H1 (cell line): Measurements from ENCODE around the gene LCOR. TPM values are rescaled to one million over a fixed set of nuclear protein-coding genes. Genes with fewer than 3 reads are reported as not detected.

Experiments used
- CTCF ChIA-PET: fragments of 300-600 bp; sonication (Branson Sonifier 250); formaldehyde crosslinking; loops from one replicate; lab custom pipeline; 2021; ENCODE audit not compliant: partially characterized antibody; lab: Charles Lee
- POLR2A ChIA-PET: fragments of 300-600 bp; sonication (Branson Sonifier 250); formaldehyde crosslinking; loops from one replicate; lab custom pipeline; 2021; ENCODE audit warnings: inconsistent platforms; ENCODE audit not compliant: partially characterized antibody; lab: Charles Lee
- DNase-seq, 2 experiments: peaks; one replicate each; pipeline versions ENCODE4 v3.0.0 to v3.0.0-alpha.2; 2010 to 2022; ENCODE audit warnings: low spot score in 2 of 2, low read depth in 1 of 2, mixed read lengths in 1 of 2
- FAIRE-seq: peaks from 2 replicates; lab custom pipeline; 2011; peaks lifted over from hg19 to GRCh38; lab: Jason Lieb, UNC
- H2AFZ ChIP-seq: 2 replicates; pipeline ENCODE4 v1.8.1; 2012; ENCODE audit warnings: low read length, inconsistent platforms
- H2AK5ac ChIP-seq: 2 replicates; pipeline ENCODE4 v1.6.1; 2013; ENCODE audit warnings: low read depth, low read length
- H2BK120ac ChIP-seq: replicated peaks from 2 replicates; pipeline ENCODE3; 2013; ENCODE audit warnings: low read depth, low read length, inconsistent platforms
- H2BK12ac ChIP-seq: 2 replicates; pipeline ENCODE4 v1.6.1; 2013; ENCODE audit warnings: low read depth, low read length
- H2BK15ac ChIP-seq: 2 replicates; pipeline ENCODE4 v1.6.1; 2013; ENCODE audit warnings: low read length
- H2BK20ac ChIP-seq: 2 replicates; pipeline ENCODE4 v1.6.1; 2013; ENCODE audit warnings: low read length
- H2BK5ac ChIP-seq: 2 replicates; pipeline ENCODE4 v1.6.1; 2013; ENCODE audit warnings: low read depth, low read length
- H3K14ac ChIP-seq: 2 replicates; pipeline ENCODE4 v1.6.1; 2013; ENCODE audit warnings: inconsistent platforms; ENCODE audit not compliant: insufficient read length
- H3K18ac ChIP-seq: 2 replicates; pipeline ENCODE4 v1.6.1; 2013; ENCODE audit warnings: low read length; ENCODE audit errors: extremely low read depth
- H3K23ac ChIP-seq: 2 replicates; pipeline ENCODE4 v1.6.1; 2013; ENCODE audit warnings: inconsistent platforms; ENCODE audit not compliant: insufficient read length
- H3K23me2 ChIP-seq: 2 replicates; pipeline ENCODE4 v1.6.1; 2013; ENCODE audit warnings: low read depth, low read length
- H3K27ac ChIP-seq: 2 replicates; pipeline ENCODE4 v1.6.1; 2011; ENCODE audit warnings: low read depth, low read length, inconsistent platforms
- H3K27me3 ChIP-seq, 4 experiments: replicated peaks in 1 of 4; 1 replicate in 1 of 4; 2 replicates in 3 of 4; pipeline versions ENCODE4 v1.6.1 to v1.8.1; 2011 to 2013; ENCODE audit warnings: low read length in 3 of 4, mild to moderate bottlenecking in 3 of 4, inconsistent platforms in 2 of 4, mixed read lengths in 2 of 4, moderate library complexity in 1 of 4; ENCODE audit not compliant: control insufficient read depth in 3 of 4, insufficient read depth in 3 of 4; ENCODE audit errors: extremely low read depth in 1 of 4
- H3K36me3 ChIP-seq, 4 experiments: 2 replicates each; pipeline versions ENCODE4 v1.6.1 to v1.8.1; 2011 to 2013; ENCODE audit warnings: mild to moderate bottlenecking in 4 of 4, low read length in 3 of 4, moderate library complexity in 2 of 4, control low read depth in 1 of 4, inconsistent platforms in 1 of 4; ENCODE audit not compliant: insufficient read depth in 4 of 4, control insufficient read depth in 2 of 4
- H3K4ac ChIP-seq: replicated peaks from 2 replicates; pipeline ENCODE3; 2013; ENCODE audit warnings: low read length, low read depth, mixed read lengths, inconsistent platforms; ENCODE audit not compliant: insufficient read length
- H3K4me1 ChIP-seq, 4 experiments: replicated peaks in 1 of 4; 1 replicate in 1 of 4; 2 replicates in 3 of 4; pipeline versions ENCODE4 v1.6.1 to v1.8.1; 2011 to 2013; ENCODE audit warnings: low read length in 3 of 4, inconsistent platforms in 2 of 4, mixed read lengths in 1 of 4; ENCODE audit not compliant: insufficient read depth in 4 of 4, control insufficient read depth in 3 of 4
- H3K4me2 ChIP-seq, 2 experiments: 2 replicates each; pipeline versions ENCODE4 v1.6.1 to v1.8.1; 2011 to 2013; ENCODE audit warnings: low read depth in 2 of 2, low read length in 2 of 2, control low read depth in 1 of 2, inconsistent platforms in 1 of 2, mild to moderate bottlenecking in 1 of 2; ENCODE audit not compliant: insufficient read depth in 1 of 2
- H3K4me3 ChIP-seq, 4 experiments: fragments of 200-600, 300-600 bp in 1 of 4; sonication (generic), shearing (Covaris generic), sonication (Bioruptor Twin) in 1 of 4; 2 replicates each; pipeline versions ENCODE4 v1.5.1 to v1.8.1; 2011 to 2016; ENCODE audit warnings: low read length in 4 of 4, low read depth in 3 of 4, control low read depth in 2 of 4, inconsistent platforms in 2 of 4, mild to moderate bottlenecking in 2 of 4, mixed read lengths in 1 of 4, moderate library complexity in 1 of 4; ENCODE audit not compliant: insufficient read depth in 2 of 4; ENCODE audit errors: extremely low read depth in 1 of 4
- H3K56ac ChIP-seq: replicated peaks from 2 replicates; pipeline ENCODE3; 2013; ENCODE audit warnings: low read depth, mild to moderate bottlenecking, mixed read lengths, low read length, inconsistent platforms; ENCODE audit not compliant: insufficient read length
- H3K79me1 ChIP-seq: 2 replicates; pipeline ENCODE4 v1.6.1; 2013; ENCODE audit warnings: low read depth, low read length, control low read depth
- H3K79me2 ChIP-seq, 2 experiments: 2 replicates each; pipeline versions ENCODE4 v1.6.1 to v1.8.1; 2012 to 2013; ENCODE audit warnings: low read length in 2 of 2, mild to moderate bottlenecking in 2 of 2, inconsistent platforms in 1 of 2; ENCODE audit not compliant: insufficient read depth in 2 of 2, control insufficient read depth in 1 of 2
- H3K9ac ChIP-seq, 4 experiments: replicated peaks in 1 of 4; 1 replicate in 1 of 4; 2 replicates in 3 of 4; pipeline versions ENCODE4 v1.6.1 to v1.8.1; 2011 to 2013; ENCODE audit warnings: low read depth in 3 of 4, low read length in 3 of 4, control low read depth in 2 of 4, mild to moderate bottlenecking in 2 of 4, moderate library complexity in 2 of 4, inconsistent platforms in 1 of 4; ENCODE audit errors: extremely low read depth in 1 of 4
- H3K9me3 ChIP-seq, 2 experiments: 2 replicates each; pipeline versions ENCODE4 v1.6.1 to v1.8.1; 2012 to 2013; ENCODE audit warnings: mild to moderate bottlenecking in 2 of 2, moderate library complexity in 2 of 2, control low read depth in 1 of 2, inconsistent platforms in 1 of 2, low read depth in 1 of 2, low read length in 1 of 2, mixed read lengths in 1 of 2; ENCODE audit not compliant: insufficient read depth in 2 of 2
- H4K20me1 ChIP-seq, 2 experiments: replicated peaks in 1 of 2; 2 replicates each; pipeline versions ENCODE3 to v1.8.1; 2011 to 2013; ENCODE audit warnings: inconsistent platforms in 2 of 2, low read length in 2 of 2, mild to moderate bottlenecking in 1 of 2; ENCODE audit not compliant: insufficient read depth in 2 of 2, control insufficient read depth in 1 of 2
- H4K5ac ChIP-seq: 2 replicates; pipeline ENCODE4 v1.6.1; 2013; ENCODE audit warnings: low read length, low read depth, mixed read lengths, inconsistent platforms; ENCODE audit not compliant: insufficient read length
- H4K8ac ChIP-seq: 2 replicates; pipeline ENCODE4 v1.8.0; 2013; ENCODE audit warnings: mild to moderate bottlenecking, moderate library complexity, low read length, inconsistent platforms; ENCODE audit not compliant: insufficient read depth; ENCODE audit errors: extremely low read depth
- H4K91ac ChIP-seq: replicated peaks from 2 replicates; pipeline ENCODE3; 2013; ENCODE audit warnings: low read length, mixed read lengths, inconsistent platforms; ENCODE audit not compliant: insufficient read length
- POLR2A ChIP-seq, 2 experiments: IDR thresholded peaks; 1 replicate in 1 of 2; 2 replicates in 1 of 2; pipeline ENCODE4 v1.6.1; 2011; ENCODE audit warnings: low read depth in 2 of 2, low read length in 2 of 2, mild to moderate bottlenecking in 2 of 2; ENCODE audit errors: control extremely low read depth in 1 of 2
- whole genome bisulfite sequencing, 2 experiments: shearing (Covaris generic) in 1 of 2; methylation state at CpG; one replicate each; pipeline versions ENCODE4 v1.1.6 to v1.1.7; 2013 to 2015; ENCODE audit warnings: low lambda C conversion rate in 2 of 2, mixed read lengths in 2 of 2, inconsistent platforms in 1 of 2, low coverage in 1 of 2, missing lambda C conversion rate in 1 of 2; ENCODE audit not compliant: insufficient replicate concordance in 2 of 2, insufficient coverage in 1 of 2, insufficient read length in 1 of 2; ENCODE audit errors: extremely low coverage in 1 of 2, missing lambda C conversion rate in 1 of 2; 5-methylcytosine and 5-hydroxymethylcytosine counted together
- polyA plus RNA-seq, 7 experiments: library from polyadenylated mRNA; depleted of rRNA in 3 of 7; stranded (reverse) in 5 of 7; unstranded in 2 of 7; fragments of >200 nt in 5 of 7; fragments of 200-250 nt in 2 of 7; gene quantifications; 1 replicate in 5 of 7; 2 replicates in 1 of 7; 4 replicates in 1 of 7; pipeline versions ENCODE4 v1.2.1 to v1.2.3, GENCODE V29; 2011 to 2013; ENCODE audit warnings: missing spikeins in 2 of 7, mixed read lengths in 2 of 7
- total RNA-seq: library from RNA; stranded (reverse); fragmentation: NEBNext Ultra II Directional; extraction: Animal tissue kit (Norgen Biotek cat#: 25700); gene quantifications from 2 replicates; pipeline ENCODE4 v1.2.1, GENCODE V29; 2021

The LCOR gene
- total and polyA plus RNA-seq, 2 of the 8 experiments (the other 6 are each of a cell fraction or from before 2014, with no cell fraction given) = 4.7 to 25.5 TPM

- DNase-seq = no peak
- Histone ChIP-seq H2AFZ (no peak overlapping the region), H3K23ac (no peak overlapping the region)
These were observed 192.3 kb downstream of the LCOR start for GRCh38 chr10:97024168-97025073.

More at GRCh38 chr10:97024168-97025073, 192.3 kb downstream of the LCOR start:
- H4K20me1 ChIP-seq = no peaks in the 10 kb centered on the region
- H3K4me1 ChIP-seq = peaks cover 0 to 9% (median 4%) of the 10 kb centered on the region in 4 experiments; a peak in 4 of 7 replicates
- H3K27me3 ChIP-seq = no peaks in the 10 kb centered on the region
- no peak overlapping the region for H3K4ac ChIP-seq
- CTCF ChIA-PET = interaction anchor here (0.8 to 9.9 kb wide), 43 partner anchors 7 to 628 kb away, joined by 3 to 129 read pairs (median 4); no protein-coding TSS in a partner anchor
- 88% methylated on average over 13 of the region's 13 CpGs; no CpG with 5 or more reads in 1 of the 2 experiments for WGBS, 2 experiments
- no peaks in the 10 kb centered on the region for H3K36me3 ChIP-seq
- no peak overlapping the region for H4K5ac ChIP-seq
- H3K14ac ChIP-seq = no peak overlapping the region
- no peak overlapping the region for H2BK15ac ChIP-seq
- H2BK12ac ChIP-seq = no peak overlapping the region
- H4K8ac ChIP-seq = no peak overlapping the region
- FAIRE-seq = no peak
- POLR2A ChIA-PET = no interaction called here
- H3K23me2 ChIP-seq = no peaks in the 10 kb centered on the region
- no peaks in the 10 kb centered on the region for H3K9me3 ChIP-seq
- no peak overlapping the region for H4K91ac ChIP-seq
- no peak overlapping the region for H2BK5ac ChIP-seq
- no peak overlapping the region for H3K18ac ChIP-seq
- H3K27ac ChIP-seq = no peak overlapping the region
- no peak overlapping the region for H3K4me3 ChIP-seq
- H2BK20ac ChIP-seq = no peak overlapping the region
- H3K56ac ChIP-seq = no peak overlapping the region
- no peak overlapping the region for H2AK5ac ChIP-seq
- no peak overlapping the region for H3K9ac ChIP-seq
- H3K79me1 ChIP-seq = no peaks in the 10 kb centered on the region
- H3K79me2 ChIP-seq = no peaks in the 10 kb centered on the region
- H2BK120ac ChIP-seq = no peak overlapping the region
- no peak for TF ChIP-seq POLR2A (IDR thresholded peaks at IDR 0.05; ENCODE audit: control extremely low read depth in 1 of 2, low read depth in 2 of 2, low read length in 2 of 2)
- H3K4me2 ChIP-seq = no peak overlapping the region
